Measurements from ENCODE around the gene RNF20. TPM values are rescaled to one million over a fixed set of nuclear protein-coding genes. Genes with fewer than 3 reads are reported as not detected.
"Not testable (repeated sequence)": the region's sequence is repeated elsewhere in the genome, so short reads cannot be mapped to it uniquely, and the experiment has no call there.

RNF20 gene
- polyA plus RNA-seq, 2 of the 4 experiments (the other 2 are of a cell fraction): 32.4 to 54.4 TPM

GRCh38 chr9:101514071-101514470, 19.6 kb upstream of the RNF20 start:
- no peak for DNase-seq (ENCODE audit: low read depth in 1 of 2, low spot score in 1 of 2)
- ATAC-seq: no peak
- FAIRE-seq: no peak

GRCh38 chr9:101516655-101517054, 17.0 kb upstream of the RNF20 start:
- ChIA-PET POLR2A (no interaction called here), CTCF (interaction anchor here (1.5 to 3.1 kb wide), 4 partner anchors 11 to 68 kb away, joined by 3 to 14 read pairs (median 6); no protein-coding TSS in a partner anchor)
- DNase-seq (ENCODE audit: low read depth in 1 of 2, low spot score in 1 of 2) (no peak), ATAC-seq (no peak), FAIRE-seq (no peak)
- no peak overlapping the region for H3K4me3 ChIP-seq
- H3K4me2 ChIP-seq: no peak overlapping the region
- 48% methylated on average over 1 of the region's 1 CpG for WGBS (ENCODE audit: missing lambda C conversion rate)
- H3K4me1 ChIP-seq: no peaks in the 10 kb centered on the region
- H3K9me3 ChIP-seq: no peaks in the 10 kb centered on the region
- no peak overlapping the region for H3K27ac ChIP-seq
- TF ChIP-seq EHF (CRISPR knock-in tag; IDR thresholded peaks at IDR 0.05) (no peak), CEBPB (IDR thresholded peaks at IDR 0.05) (no peak)

More at GRCh38 chr9:101514071-101514470, 19.6 kb upstream of the RNF20 start:
- H3K9me3 ChIP-seq: no peaks in the 10 kb centered on the region
- H3K27ac ChIP-seq: no peak overlapping the region
- no peak overlapping the region for H3K4me2 ChIP-seq
- ChIA-PET CTCF (interaction anchor here (1.9 to 3.1 kb wide), 2 partner anchors 16 to 46 kb away, joined by 4 to 10 read pairs; no protein-coding TSS in a partner anchor), POLR2A (no interaction called here)
- TF ChIP-seq CHD4 (IDR thresholded peaks at IDR 0.05; ENCODE audit: borderline replicate concordance) (no peak), CBX2 (IDR thresholded peaks at IDR 0.05; ENCODE audit: borderline replicate concordance, low read depth) (no peak), RFX5 (IDR thresholded peaks at IDR 0.05) (no peak)
- 5% methylated on average over 2 of the region's 2 CpGs for WGBS (ENCODE audit: missing lambda C conversion rate)
- H3K4me1 ChIP-seq: no peaks in the 10 kb centered on the region
- H3K4me3 ChIP-seq: no peak overlapping the region

- DNase-seq (ENCODE audit: low read depth in 1 of 2, low spot score in 1 of 2); FAIRE-seq; H3K4me2 ChIP-seq; POLR2A ChIA-PET; H3K4me3 ChIP-seq; H3K27ac ChIP-seq; H3K9me3 ChIP-seq; ATAC-seq; H3K4me1 ChIP-seq: not testable (repeated sequence)
- CTCF ChIA-PET: interaction anchor here (1.4 to 3.1 kb wide), 2 partner anchors 9 to 11 kb away, joined by 5 to 14 read pairs; no protein-coding TSS in a partner anchor
- WGBS (ENCODE audit: missing lambda C conversion rate): 67% methylated on average over 3 of the region's 3 CpGs
Measured at GRCh38 chr9:101518489-101518888, 15.2 kb upstream of the RNF20 start.

- DNase-seq (ENCODE audit: low read depth in 1 of 2, low spot score in 1 of 2) (no peak), ATAC-seq (no peak), FAIRE-seq (no peak)
- Histone ChIP-seq H3K4me2 (no peak overlapping the region), H3K4me3 (no peak overlapping the region), H3K27ac (no peak overlapping the region), H3K4me1 (no peaks in the 10 kb centered on the region), H3K9me3 (no peaks in the 10 kb centered on the region)
- TF ChIP-seq RAD21 (conservative IDR thresholded peaks at IDR 0.05 in 1 of 2, IDR thresholded peaks at IDR 0.05 in 1 of 2) (no peak), BHLHE40 (IDR thresholded peaks at IDR 0.05; ENCODE audit: low read depth, low read length) (no peak), ZSCAN20 (CRISPR knock-in tag; IDR thresholded peaks at IDR 0.05) (no peak), SMC3 (IDR thresholded peaks at IDR 0.05) (no peak), ELK1 (IDR thresholded peaks at IDR 0.05; ENCODE audit: low read depth, low read length) (no peak), HES2 (IDR thresholded peaks at IDR 0.05) (no peak), FOXS1 (CRISPR knock-in tag; IDR thresholded peaks at IDR 0.05) (no peak), RNF2 (IDR thresholded peaks at IDR 0.05; ENCODE audit: borderline replicate concordance, low read depth) (no peak), KDM1A (IDR thresholded peaks at IDR 0.05; ENCODE audit: low read depth) (no peak), MAZ (IDR thresholded peaks at IDR 0.05; ENCODE audit: borderline replicate concordance, low read depth, low read length) (no peak), CBX8 (IDR thresholded peaks at IDR 0.05) (no peak), POLR2A (IDR thresholded peaks at IDR 0.05; ENCODE audit: low read length) (no peak), RARB (CRISPR knock-in tag; IDR thresholded peaks at IDR 0.05) (no peak), KDM5A (IDR thresholded peaks at IDR 0.05) (no peak), ZNF302 (CRISPR knock-in tag; IDR thresholded peaks at IDR 0.05) (no peak), HEYL (CRISPR knock-in tag; IDR thresholded peaks at IDR 0.05) (no peak), SREBF2 (IDR thresholded peaks at IDR 0.05) (no peak)
- 59% methylated on average over 6 of the region's 6 CpGs for whole genome bisulfite sequencing (ENCODE audit: missing lambda C conversion rate)
- ChIA-PET CTCF (interaction anchor here (0.8 to 3.8 kb wide), 7 partner anchors 14 to 810 kb away, joined by 3 to 19 read pairs (median 6); a partner anchor contains a TSS), POLR2A (no interaction called here)
Measured at GRCh38 chr9:101524371-101524770, 9.3 kb upstream of the RNF20 start.
